ENCODE measurements around the gene TMEM150C.

TMEM150C gene

DNA sequence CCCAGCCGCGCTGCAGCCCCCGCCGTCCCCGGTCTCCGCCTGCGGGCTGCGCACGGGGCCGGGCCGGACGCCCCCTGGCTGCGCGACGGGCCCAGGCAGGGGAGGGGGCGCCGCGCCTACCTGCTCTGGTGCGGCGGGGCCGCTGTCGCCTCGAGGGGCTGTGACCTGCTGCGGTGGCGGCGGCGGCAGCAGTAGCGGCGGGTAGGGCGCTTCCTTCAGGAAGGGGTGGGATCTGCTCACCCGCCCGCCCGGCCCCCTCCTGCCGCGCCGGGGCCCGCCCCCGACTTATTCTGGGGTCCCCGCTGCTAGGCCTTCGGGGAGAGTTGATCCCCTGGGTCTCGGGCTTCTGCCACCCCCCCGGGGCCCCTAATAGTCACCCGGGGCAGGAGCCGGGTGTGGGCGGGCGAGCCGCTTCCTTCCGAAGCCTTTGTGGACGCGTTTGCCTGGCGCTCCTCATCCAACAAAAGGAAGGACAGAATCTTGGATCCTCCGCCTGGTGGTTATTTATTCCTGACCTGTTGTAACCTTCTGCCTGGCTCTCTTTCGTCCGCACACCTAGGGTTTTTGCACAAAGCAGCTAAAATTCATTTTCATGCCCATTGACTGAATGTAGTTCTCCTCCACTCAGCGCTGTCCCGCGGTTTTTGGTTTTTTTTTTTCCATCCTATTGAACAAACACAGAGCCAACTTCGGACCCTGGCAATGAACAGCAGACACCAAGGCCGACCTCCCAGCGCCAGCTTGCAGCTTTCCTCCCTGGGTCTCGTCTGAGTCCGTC is at the start of gene TMEM150C:
Gene TMEM150C, minus strand, starts transcription at position 203 of the 778 bp plus-strand sequence. CDS start 57,331 bp downstream, outside the sequence.
- DNase-seq (ENCODE audit: low read depth in 2 of 2, low spot score in 1 of 2): no peak

DNA sequence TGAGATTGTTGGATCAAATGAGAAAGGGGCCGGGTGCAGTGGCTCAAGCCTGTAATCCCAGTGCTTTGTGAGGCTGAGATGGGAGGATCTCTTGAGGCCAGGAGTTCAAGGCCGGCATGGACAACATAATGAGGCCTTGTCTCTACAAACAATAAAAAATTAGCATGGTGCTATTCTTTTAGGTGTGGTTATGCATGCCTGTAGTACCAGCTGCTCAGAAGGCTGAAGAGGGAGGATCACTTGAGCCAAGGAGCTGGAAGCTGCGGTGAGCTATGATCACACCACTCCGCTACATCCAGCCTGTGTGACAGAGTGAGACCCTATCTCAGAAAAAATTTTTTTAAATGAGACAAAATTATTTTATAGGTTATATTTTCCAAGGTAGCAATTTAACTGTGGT is 49.7 kb upstream of the TMEM150C start:
- DNase-seq (ENCODE audit: low read depth in 2 of 2, low spot score in 1 of 2): no peak

DNA sequence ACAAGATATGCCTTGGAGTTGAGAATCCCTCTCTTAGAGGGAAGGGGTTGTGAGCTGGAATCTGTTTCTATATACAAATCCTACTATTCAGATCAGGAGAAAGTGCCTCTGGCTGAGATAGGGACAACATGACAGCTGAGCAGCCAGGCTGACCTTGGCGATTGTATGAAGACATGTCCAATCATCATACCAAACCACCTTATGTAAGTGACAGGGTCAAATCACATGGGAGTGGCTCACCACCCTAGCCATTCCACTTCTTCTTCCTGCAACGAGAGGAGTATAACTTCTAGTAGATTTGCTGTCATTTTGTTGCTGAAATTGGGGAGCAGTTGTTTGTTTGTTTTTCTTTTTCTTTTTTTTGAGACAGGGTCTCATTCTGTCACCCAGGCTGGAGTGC is 48.3 kb upstream of the TMEM150C start:
- no peak for DNase-seq (ENCODE audit: low read depth in 2 of 2, low spot score in 1 of 2)

DNA sequence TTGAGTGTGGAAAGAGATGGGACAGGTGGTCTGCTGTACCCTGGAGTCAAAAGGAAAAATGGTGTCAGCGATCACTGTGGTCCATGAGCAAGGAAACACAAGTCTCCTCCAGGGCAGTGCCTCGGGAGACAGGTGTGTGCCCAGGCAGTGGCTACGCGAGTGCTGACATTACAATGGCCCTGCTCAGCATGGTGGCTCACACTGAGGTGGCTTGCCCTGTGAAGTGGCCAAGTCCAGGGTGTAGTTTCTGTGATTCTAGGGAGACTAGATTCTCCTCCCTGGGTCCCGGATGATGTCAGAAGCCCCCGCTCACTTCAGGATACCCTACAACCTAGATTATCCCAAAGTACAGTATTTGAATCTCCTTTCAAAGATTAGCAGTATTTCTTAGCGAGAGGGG is 44.8 kb upstream of the TMEM150C start:
- DNase-seq (ENCODE audit: low read depth in 2 of 2, low spot score in 1 of 2): no peak

DNA sequence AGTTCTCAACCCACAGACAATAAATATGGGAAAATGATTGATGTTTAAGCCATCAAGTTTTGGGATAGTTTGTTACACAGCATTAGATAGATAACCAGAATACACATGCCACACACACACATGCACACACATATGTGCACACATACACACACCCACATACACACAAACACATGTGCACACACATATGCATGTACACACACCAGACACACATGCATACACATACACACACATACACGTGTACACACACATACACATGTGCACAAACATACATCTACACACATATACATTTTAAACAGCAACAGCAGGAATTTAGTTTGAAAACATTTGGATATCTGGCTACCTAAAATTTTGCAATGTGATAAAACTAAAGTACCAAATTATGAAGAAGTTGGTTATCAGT is 42.7 kb upstream of the TMEM150C start:
- DNase-seq (ENCODE audit: low read depth in 2 of 2, low spot score in 1 of 2): no peak

DNA sequence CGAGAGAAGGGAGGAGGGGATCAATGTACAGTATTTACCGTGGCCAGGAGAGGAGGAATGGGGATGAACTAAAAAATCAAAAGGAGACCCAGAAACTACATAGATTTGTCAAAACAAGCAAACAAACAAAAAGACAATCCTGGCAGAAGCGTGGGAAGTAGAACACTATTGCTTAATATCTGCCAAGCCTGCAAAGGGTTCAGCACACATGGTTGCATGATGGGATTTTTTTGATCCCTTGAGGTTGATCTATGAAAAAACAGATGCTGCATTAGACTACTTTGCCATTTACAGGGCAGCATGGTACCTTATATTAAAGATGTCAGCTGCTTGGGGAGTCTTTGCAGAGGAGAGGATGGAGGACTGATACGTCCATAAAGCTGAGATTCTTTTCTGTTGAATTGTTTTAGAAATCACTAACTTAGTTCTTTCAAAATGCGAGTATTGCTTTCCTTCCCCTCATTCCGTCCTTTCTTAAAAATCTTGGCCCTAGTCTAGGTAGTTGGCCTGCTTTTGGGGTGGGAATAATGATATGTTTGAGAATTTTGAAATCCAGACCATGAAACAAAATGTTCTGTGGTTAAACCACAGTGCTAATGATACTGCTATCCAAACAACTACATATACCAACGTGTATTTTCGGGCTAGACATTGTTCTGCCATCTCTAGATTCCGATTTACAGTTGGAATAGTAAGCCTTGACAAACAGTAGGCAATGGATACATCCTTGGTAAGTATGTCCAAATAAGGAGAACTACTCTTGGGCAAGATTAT is 39.6 kb upstream of the TMEM150C start:
- no peak for DNase-seq (ENCODE audit: low read depth in 2 of 2, low spot score in 1 of 2)

DNA sequence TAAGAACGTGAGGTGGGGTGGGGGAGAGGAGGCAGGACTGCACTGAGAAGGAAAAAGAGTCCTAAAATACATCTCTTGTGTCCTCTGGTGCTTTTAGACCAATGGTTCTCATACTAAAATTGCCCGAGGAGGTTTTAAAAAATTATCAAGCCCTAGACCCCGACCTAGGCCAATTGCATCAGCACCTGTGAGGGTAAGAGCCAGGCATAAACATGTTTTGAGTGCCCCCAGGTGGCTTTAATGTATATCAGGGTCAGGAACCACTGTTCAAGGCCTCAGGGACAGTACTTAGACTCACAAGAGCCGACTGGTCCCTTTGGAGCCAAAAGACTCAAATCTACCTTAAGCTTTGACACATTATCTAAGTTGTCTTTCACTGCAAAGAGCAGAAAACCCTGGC is 37.5 kb upstream of the TMEM150C start:
- DNase-seq (ENCODE audit: low read depth in 2 of 2, low spot score in 1 of 2): no peak

DNA sequence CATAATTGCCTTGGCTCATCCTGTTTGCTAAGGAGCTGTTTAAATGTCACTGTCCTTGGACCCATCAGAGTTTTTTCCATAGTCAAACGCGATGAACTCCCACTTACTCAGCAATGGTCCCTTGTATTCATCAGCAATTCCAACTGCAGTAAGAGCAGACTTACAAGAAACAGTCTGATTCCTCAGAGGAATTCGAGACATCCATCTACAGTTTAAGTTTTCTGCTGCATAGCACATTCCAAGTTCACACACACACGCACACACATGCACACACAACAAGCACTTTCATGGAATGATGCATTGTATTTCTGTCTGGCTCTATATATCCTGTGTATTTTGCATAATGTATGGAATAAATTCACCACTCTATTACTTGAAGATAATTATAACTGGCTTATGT is 32.7 kb upstream of the TMEM150C start:
- DNase-seq (ENCODE audit: low read depth in 2 of 2, low spot score in 1 of 2): no peak

DNA sequence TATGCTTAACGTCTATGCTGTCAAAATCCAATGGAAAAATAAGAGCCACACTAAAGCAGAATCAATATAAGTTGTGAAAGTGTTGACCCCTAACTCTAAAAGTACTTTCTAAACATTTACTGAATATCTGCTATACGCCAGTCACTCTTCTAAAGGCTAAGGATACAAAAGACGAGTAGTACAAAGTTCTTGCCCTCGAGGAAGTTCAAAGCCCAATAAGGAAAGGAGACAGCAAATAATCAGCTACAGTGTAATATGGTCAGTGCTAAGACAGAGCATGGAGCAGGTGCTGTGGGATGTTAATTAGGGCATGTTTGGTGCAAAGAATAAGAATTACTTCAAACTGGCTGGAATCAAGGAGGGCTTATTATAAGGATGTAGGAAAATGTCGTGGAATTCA is 31.6 kb upstream of the TMEM150C start:
- DNase-seq (ENCODE audit: low read depth in 2 of 2, low spot score in 1 of 2): no peak

DNA sequence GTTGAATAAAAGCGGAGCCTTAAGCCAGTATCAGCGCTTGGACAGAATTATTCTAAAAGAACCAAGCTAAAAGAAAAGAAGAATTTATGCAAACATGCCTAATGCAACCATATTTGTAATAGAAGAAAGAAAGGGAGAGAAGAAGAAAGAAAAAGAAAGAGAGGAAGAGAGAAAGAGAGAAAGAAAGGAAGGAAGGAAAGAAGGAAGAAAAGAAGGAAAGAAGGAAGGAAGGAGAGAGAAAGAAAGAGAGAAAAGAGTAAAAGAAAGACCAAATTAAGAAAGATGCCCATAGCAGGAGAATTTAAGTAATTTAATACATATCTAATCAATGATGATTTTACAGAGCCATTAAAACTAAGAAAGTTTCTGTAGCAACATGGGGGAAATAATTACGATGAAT is 30.9 kb upstream of the TMEM150C start:
- no peak for DNase-seq (ENCODE audit: low read depth in 2 of 2, low spot score in 1 of 2)

DNA sequence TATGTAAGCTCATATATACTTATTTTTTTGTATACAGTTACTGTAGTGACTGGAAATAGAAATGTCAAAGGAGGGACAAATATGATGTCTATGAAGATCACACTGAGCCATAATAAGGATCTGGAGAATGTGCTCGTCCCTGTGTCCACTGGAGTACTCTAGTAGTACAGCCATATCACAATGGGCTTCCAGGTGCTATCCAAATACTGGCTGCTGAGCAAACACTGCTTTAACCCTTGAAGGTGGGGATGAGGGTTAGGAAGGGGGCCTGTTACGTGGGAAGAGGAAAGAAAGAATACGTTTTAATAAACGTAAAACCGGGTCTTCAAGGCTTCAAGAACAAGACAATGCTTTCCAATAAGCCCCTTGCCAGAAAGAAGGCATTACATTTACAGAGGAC is 29.8 kb upstream of the TMEM150C start:
- DNase-seq (ENCODE audit: low read depth in 2 of 2, low spot score in 1 of 2): no peak

DNA sequence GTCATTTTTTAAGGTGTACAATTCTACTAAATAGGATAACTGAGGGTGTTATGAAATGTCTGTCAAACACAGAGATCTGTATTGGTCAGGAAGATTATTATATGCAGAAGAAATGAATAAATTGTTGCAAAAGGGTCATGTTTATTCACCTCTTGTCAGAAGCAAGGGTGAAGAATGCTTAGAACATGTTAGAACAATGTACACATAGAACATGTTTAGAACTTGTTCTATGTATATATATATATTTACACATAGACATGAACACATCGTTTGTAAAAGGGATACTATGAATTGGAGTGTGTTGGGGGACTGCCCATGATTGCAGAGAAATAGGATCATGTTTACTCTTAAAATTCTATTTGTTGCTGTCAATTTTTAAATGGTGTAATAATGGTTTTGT is 28.0 kb upstream of the TMEM150C start:
- DNase-seq (ENCODE audit: low read depth in 2 of 2, low spot score in 1 of 2): no peak

DNA sequence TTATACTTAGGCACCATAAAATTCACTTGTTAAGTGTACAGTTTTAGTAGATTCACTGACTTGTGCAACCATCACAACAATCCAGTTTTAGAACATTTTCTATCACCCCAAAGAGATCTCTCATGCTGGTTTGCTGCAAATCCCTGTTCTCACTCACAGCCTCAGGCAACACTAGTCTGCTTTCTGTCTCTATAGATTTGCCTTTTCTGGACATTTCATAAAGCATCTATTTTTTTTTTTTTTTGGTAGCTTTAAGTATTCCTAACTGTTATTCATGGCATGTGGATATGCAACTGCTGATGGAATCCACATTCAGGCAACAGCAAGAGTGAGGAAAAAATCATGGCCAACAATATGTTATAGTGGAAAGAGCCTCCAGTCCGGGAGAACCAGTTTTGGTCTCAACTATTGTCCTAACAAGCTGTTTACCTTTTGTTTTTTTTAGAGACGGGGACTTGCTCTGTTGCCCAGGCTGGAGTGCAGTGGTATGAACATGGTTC is 27.0 kb upstream of the TMEM150C start:
- DNase-seq (ENCODE audit: low read depth in 2 of 2, low spot score in 1 of 2): no peak

DNA sequence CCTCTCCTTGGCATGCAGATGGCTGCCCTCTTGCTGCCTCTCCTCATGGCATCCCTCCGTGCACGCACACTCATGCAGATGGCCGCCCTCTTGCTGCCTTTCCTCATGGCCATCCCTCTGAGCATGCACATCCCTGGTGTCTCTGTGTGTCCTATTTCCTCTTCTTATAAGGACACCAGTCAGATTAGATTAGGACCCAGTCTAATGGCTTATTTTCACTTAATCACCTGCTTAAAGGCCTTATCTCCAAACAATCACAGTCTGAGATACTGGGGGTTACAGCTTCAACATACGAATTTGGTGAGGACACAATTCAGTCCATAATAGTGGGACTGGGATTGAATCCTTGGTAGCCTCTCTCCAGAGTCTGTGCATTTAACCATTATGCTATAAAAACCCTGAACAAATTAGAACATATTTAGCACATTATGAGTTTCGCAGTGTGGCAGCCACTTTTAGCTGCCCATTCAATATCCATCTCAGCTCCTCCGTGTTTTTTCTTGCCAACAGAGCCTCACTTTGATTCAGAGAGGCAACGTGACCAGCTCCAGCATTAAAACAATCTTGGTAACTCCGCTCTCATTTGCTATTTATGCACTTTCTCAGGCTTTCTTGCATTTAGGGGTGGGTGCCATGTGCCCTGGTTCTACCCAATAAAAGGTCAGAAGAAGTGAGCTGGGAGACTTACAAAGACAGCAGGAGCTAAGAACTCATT is 26.2 kb upstream of the TMEM150C start:
- no peak for DNase-seq (ENCODE audit: low read depth in 2 of 2, low spot score in 1 of 2)

DNA sequence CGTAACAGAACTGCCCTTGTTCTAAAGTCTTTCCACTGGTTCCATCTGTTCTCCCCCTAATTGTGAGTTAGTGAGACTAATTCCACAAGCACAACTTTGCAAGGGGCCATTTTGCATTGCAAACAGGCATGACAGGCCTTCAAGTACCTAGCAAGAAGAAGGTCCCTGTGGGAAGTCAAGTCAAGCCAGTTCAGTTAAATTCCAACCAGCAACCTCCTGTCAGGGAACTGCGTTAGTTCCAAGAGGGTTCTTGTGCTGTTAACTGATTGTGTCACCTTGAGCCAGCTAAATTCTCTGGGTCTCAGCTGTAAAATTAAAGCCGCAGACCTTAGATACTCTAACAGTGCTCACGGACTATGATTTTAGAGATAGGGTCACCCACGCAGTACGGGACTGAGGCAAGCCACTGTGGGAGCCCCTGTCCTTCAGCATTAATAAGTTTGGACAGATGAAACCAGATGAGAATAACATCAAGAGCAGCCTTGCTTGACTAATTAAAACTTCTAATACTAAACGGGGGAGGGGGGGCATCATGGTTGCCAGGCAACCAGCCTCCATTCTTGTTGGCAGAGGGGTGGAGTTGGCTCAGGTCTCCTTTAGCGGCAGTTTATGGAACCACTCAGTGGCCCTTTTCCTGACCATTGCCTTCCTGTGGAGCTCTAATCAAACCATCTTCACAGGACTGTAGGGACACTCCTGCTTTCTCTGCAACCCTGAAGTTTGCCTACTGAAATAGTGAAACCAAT is 24.1 kb upstream of the TMEM150C start:
- no peak for DNase-seq (ENCODE audit: low read depth in 2 of 2, low spot score in 1 of 2)

DNA sequence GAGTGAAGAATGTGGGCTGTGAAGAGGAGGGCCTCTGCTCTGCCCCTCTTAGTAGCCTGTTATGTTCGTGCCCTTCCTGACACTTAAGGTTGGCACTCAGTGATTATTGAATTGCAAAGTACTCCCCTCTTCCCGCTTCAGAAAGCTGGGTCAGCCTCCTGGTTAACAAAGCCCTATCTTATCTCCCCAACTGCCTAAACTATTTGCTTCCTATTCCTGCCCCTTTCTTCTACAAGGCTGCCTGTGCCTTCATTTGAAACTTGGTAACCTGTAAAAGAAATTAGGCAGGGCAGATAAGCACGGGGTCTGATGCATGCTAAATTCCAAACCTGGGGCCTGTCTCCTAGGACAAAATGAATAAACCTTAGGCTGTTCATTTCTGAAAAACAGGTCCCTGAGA is 23.1 kb upstream of the TMEM150C start:
- no peak for DNase-seq (ENCODE audit: low read depth in 2 of 2, low spot score in 1 of 2)

DNA sequence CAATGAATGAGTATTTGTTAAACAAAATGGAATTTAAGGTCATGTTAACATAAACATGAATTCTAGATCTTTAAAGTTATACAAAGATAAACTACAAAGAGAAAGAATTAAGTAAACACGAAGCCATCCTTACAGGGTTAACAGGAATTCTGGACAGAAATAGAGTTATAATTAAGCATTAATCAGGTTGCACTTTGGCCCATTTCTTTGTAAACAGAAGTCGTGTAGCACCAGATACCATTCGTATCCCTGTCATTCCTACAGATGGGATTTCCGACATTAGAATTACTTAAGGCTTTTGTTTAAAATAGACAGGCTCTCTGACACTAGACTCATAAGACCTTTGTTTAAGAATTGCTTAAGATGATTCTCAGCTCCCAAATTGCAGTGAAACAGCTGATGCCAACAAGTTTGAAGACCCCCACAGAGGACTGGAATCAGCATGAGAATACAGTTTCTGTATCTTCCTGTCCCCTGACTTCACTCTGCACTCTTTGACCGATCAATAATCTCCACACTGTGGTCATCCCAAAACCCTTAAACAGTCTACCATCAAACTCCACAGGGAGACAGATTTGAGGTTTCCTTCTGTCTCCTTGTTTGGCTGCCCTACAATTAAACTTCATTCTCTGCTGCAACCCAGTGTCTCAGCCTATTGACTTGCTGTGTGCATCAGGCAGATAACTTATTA is 22.3 kb upstream of the TMEM150C start:
- DNase-seq (ENCODE audit: low read depth in 2 of 2, low spot score in 1 of 2): no peak

DNA sequence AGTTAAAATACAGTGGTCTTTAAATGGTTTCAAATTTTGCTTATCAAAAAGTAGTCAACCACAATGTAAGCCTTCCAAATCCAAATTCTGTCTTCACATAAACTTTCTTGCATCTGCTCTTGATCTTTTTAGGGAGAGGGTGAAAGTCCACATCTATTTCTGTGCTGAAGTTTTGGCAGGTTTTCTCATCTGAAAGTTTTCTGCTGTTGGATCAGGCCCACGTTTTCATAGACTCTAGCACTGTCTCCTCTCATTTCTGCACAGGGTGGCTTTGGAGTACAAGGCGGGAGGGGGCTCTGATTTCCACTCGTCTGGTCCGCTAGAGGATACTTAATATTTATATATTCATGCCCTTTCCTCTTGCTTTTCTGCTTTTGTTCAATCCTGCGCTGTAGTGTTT is 18.1 kb upstream of the TMEM150C start:
- no peak for DNase-seq (ENCODE audit: low read depth in 2 of 2, low spot score in 1 of 2)

DNA sequence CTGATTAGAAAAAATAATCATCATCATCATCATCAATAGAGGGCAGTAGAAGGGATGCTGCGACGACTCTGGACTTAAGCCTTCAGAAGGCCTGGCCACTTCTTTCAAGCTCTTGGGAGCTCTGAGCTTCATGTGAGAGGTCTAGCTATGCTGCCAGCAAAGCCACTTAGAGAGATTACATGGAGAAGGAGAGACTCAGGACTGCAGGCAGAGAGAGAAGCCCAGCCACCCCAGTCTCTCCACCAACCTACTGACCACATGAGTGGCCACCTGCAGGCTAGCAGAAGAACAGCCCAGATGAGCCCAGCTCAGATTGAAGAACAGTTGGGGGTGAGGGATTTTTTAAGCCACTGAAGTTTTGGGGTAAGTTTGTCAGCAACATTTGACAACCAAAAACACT is 17.1 kb upstream of the TMEM150C start:
- DNase-seq (ENCODE audit: low read depth in 2 of 2, low spot score in 1 of 2): no peak

DNA sequence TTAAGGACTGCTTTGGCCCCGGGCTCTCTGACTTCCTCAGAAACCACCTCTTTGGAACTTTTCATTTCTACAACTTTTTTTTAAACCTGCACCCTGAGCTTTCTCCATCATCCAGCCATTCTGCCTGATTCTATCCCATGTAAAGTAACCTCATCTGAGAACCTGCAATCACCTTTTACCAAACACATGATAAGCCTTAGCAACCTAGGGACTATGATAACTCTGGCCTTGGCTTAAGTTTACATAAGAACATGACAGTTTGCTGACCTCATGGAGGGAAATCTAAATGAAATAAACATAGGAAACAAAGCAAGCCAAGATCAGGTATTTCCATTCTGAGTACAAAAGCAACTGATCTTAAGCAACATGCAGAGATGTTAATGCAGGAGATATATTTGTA is 15.7 kb upstream of the TMEM150C start:
- no peak for DNase-seq (ENCODE audit: low read depth in 2 of 2, low spot score in 1 of 2)

DNA sequence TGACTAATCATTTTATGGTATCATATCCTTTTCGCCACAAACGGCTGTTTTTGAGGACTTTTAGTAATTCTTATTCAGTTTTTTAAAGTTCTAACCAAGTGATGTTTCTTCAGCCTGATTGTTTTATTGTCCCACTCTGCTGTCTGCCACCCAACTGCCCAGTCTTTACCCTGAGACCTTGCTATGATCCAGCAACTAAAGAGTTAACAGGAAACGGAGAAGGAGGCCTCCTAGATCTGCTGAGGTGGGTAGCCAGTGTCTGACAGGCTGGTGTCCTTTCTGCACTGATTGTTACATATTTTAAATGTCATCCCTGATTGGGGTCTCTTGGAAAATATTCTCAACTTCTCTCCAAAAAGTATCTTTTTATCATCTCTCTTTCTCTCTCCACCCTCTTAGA is 7.9 kb upstream of the TMEM150C start:
- no peak for DNase-seq (ENCODE audit: low read depth in 2 of 2, low spot score in 1 of 2)

All from stimulated activated CD8-positive, alpha-beta memory T cell treated with anti-CD3 and anti-CD28 coated beads, Interleukin-4, amount 100 ng/mL, for 4 hours (primary cell).